A549 treated with AZD2906 at 1 μM for 4 hours (cell line): ENCODE data around the gene RB1. TPM values are rescaled to one million over a fixed set of nuclear protein-coding genes. Genes with fewer than 3 reads are reported as not detected.

Source experiments
- total RNA-seq: library from RNA; stranded (reverse); fragments of 200-300 nt; extraction: Qiagen RNA extraction; gene quantifications from 5 replicates; pipeline ENCODE4 v1.2.3, GENCODE V29; 2022

The RB1 gene
- 12.5 to 19.3 TPM (median 12.7 TPM) in 5 replicates for total RNA-seq

GRCh38 chr13:48303359-48304142 is at the start of gene RB1:
RB1 (plus strand) TSS chr13:48303751; CDS start chr13:48303913, 162 bp downstream.

DNA sequence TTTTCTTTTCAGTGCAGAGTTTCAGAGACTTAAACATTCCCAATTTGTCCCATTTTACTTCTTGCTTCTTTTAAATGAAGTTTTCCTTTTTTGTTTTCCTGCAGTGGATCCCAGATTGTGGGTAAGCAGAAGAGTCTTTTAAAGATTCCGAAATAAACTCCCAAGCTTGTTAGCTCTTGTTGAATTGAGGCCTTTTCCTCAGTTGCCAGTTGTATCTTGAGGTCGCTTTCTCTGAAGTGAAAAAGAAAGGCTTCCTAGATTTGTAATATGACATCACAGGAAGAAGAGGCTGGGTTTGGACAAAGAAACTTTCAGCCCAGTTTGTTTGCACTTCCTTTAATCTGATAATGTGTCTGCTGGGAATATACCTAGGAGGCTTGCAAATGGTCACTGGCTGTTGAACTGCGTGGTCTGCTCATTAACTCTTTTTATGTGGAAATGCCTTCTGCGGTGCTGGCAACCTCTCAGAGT is 109.4 kb downstream of the RB1 start, which contains the start of gene LPAR6:
Gene LPAR6, minus strand, starts transcription at position 233 of the 471 bp plus-strand sequence. CDS start 690 bp downstream, outside the sequence.

Other genes starting within 250 kb of the RB1 start
- gene MED4, start 208.6 kb upstream of the RB1 start, total RNA-seq: 32.6 to 44.0 TPM (median 34.9 TPM) in 5 replicates
- gene ITM2B, start 70.5 kb upstream of the RB1 start, total RNA-seq: 114 to 147 TPM (median 135 TPM) in 5 replicates
- gene LPAR6, start 109.4 kb downstream of the RB1 start, total RNA-seq: 0.40 to 0.98 TPM (median 0.79 TPM) in 5 replicates
- gene RCBTB2, start 229.3 kb downstream of the RB1 start, total RNA-seq: 1.0 to 1.3 TPM (median 1.1 TPM) in 5 replicates